Caco-2 (cell line): ENCODE results near the gene PCK1. TPM values are rescaled to one million over a fixed set of nuclear protein-coding genes. Genes with fewer than 3 reads are reported as not detected.

Source experiments
- BruUV-seq: library from RNA; stranded (reverse); fragments of 400-500 nt; replicated peaks from 2 replicates; lab custom pipeline; 2021; lab: Mats Ljungman, UMichigan
- CTCF ChIA-PET: fragments of 300-600 bp; sonication (Branson Sonifier 250); formaldehyde crosslinking; loops from one replicate; lab custom pipeline; 2022; ENCODE audit warnings: antibody characterized with exemption; lab: Charles Lee
- POLR2A ChIA-PET: fragments of 300-600 bp; sonication (Branson Sonifier 250); formaldehyde crosslinking; loops from one replicate; lab custom pipeline; 2022; ENCODE audit warnings: antibody characterized with exemption; lab: Charles Lee
- DNase-seq, 2 experiments: peaks; one replicate each; pipeline versions ENCODE4 v3.0.0 to v3.0.0-alpha.2; 2020 to 2022
- H3K27me3 ChIP-seq: replicated peaks from 2 replicates; pipeline ENCODE4 v1.6.0; 2011; ENCODE audit warnings: low read length; ENCODE audit not compliant: control insufficient read depth, insufficient read depth
- H3K36me3 ChIP-seq: 2 replicates; pipeline ENCODE4 v1.5.1; 2011; ENCODE audit warnings: low read length; ENCODE audit not compliant: control insufficient read depth, insufficient read depth
- H3K4me1 ChIP-seq: fragments of 250-450 bp; sonication (Bioruptor Pico); 2 replicates; pipeline ENCODE4 v1.5.1; 2020; ENCODE audit warnings: mild to moderate bottlenecking
- H3K4me3 ChIP-seq: 2 replicates; pipeline ENCODE4 v1.5.1; 2011; ENCODE audit warnings: low read depth, mild to moderate bottlenecking, control low read depth, low read length
- H3K9me3 ChIP-seq: fragments of 250-450 bp; sonication (Bioruptor Pico); 2 replicates; pipeline ENCODE4 v1.5.1; 2020; ENCODE audit warnings: mild to moderate bottlenecking, moderate library complexity
- H3K27ac Mint-ChIP-seq: one replicate; pipeline ENCODE4 v1.8.0; 2022; ENCODE audit warnings: mixed read lengths; ENCODE audit not compliant: unreplicated experiment
- H3K27me3 Mint-ChIP-seq: one replicate; pipeline ENCODE4 v1.8.0; 2022; ENCODE audit warnings: mixed read lengths; ENCODE audit not compliant: insufficient read depth, unreplicated experiment
- H3K36me3 Mint-ChIP-seq: one replicate; pipeline ENCODE4 v1.8.0; 2022; ENCODE audit warnings: mild to moderate bottlenecking, mixed read lengths; ENCODE audit not compliant: insufficient read depth, unreplicated experiment
- H3K4me1 Mint-ChIP-seq: one replicate; pipeline ENCODE4 v1.8.0; 2022; ENCODE audit warnings: low read depth, mixed read lengths; ENCODE audit not compliant: unreplicated experiment
- H3K4me3 Mint-ChIP-seq: one replicate; pipeline ENCODE4 v1.8.0; 2022; ENCODE audit warnings: mild to moderate bottlenecking, moderate library complexity, mixed read lengths; ENCODE audit not compliant: unreplicated experiment
- H3K9me3 Mint-ChIP-seq: one replicate; pipeline ENCODE4 v1.8.0; 2022; ENCODE audit warnings: mixed read lengths; ENCODE audit not compliant: unreplicated experiment
- CTCF ChIP-seq, 2 experiments: fragments of 200-600 bp in 1 of 2; IDR thresholded peaks; 1 replicate in 1 of 2; 2 replicates in 1 of 2; pipeline versions ENCODE4 v1.5.1 to v1.8.0; 2011 to 2022; ENCODE audit warnings: antibody characterized with exemption in 1 of 2, control low read depth in 1 of 2, inconsistent platforms in 1 of 2, low read depth in 1 of 2, low read length in 1 of 2, mild to moderate bottlenecking in 1 of 2, moderate library complexity in 1 of 2; ENCODE audit not compliant: insufficient read depth in 1 of 2, severe bottlenecking in 1 of 2, unreplicated experiment in 1 of 2
- intact Hi-C: fragments of 100-400 bp; cut with micrococcal nuclease; formaldehyde crosslinking; loops from one replicate; pipeline ENCODE4 v1.10.0; 2022; ENCODE audit not compliant: unreplicated experiment
- total RNA-seq: library from RNA; stranded (reverse); gene quantifications from 2 replicates; pipeline ENCODE4 v1.2.3, GENCODE V29; 2022

The PCK1 gene
- total RNA-seq, 1 experiment from 2014 or later = not detected

- Histone ChIP-seq H3K4me1 (no peaks in the 10 kb centered on the region), H3K27me3 (peaks cover 3% of the 10 kb centered on the region), H3K4me3 (no peak overlapping the region), H3K9me3 (no peaks in the 10 kb centered on the region), H3K36me3 (no peaks in the 10 kb centered on the region)
- Mint-ChIP-seq H3K9me3 (no peaks in the 10 kb centered on the region), H3K4me3 (no peak overlapping the region), H3K36me3 (no peaks in the 10 kb centered on the region), H3K4me1 (no peaks in the 10 kb centered on the region), H3K27ac (no peak overlapping the region), H3K27me3 (peaks cover 12% of the 10 kb centered on the region)
- TF ChIP-seq CTCF (IDR thresholded peaks at IDR 0.05; ENCODE audit: insufficient read depth in 1 of 2, low read depth in 1 of 2, low read length in 1 of 2, severe bottlenecking in 1 of 2, unreplicated experiment in 1 of 2) = no peak
- intact Hi-C loops = no loop called here
- DNase-seq = no peak
- ChIA-PET CTCF (no interaction called here), POLR2A (no interaction called here)
- no TSS peak for BruUV-seq
Observed at GRCh38 chr20:57546956-57547649, 13.8 kb upstream of the PCK1 start.

- Histone ChIP-seq H3K4me3 (no peak overlapping the region), H3K36me3 (no peaks in the 10 kb centered on the region), H3K4me1 (no peaks in the 10 kb centered on the region), H3K9me3 (no peaks in the 10 kb centered on the region), H3K27me3 (peaks cover 3% of the 10 kb centered on the region)
- DNase-seq = no peak
- no peaks in the 10 kb centered on the region for H3K9me3 Mint-ChIP-seq
- no peaks in the 10 kb centered on the region for H3K4me1 Mint-ChIP-seq
- TF ChIP-seq CTCF (IDR thresholded peaks at IDR 0.05; ENCODE audit: insufficient read depth in 1 of 2, low read depth in 1 of 2, low read length in 1 of 2, severe bottlenecking in 1 of 2, unreplicated experiment in 1 of 2) = no peak
- no TSS peak for BruUV-seq
- no peaks in the 10 kb centered on the region for H3K36me3 Mint-ChIP-seq
- H3K27ac Mint-ChIP-seq = no peak overlapping the region
- H3K4me3 Mint-ChIP-seq = no peak overlapping the region
- intact Hi-C loops = no loop called here
- CTCF ChIA-PET = interaction anchor here (1.1 kb wide), 1 partner anchor 21 kb away, joined by 4 read pairs; no protein-coding TSS in a partner anchor
- POLR2A ChIA-PET = no interaction called here
- peaks cover 9% of the 10 kb centered on the region for H3K27me3 Mint-ChIP-seq
Observed at GRCh38 chr20:57548177-57549058, 12.5 kb upstream of the PCK1 start.

- POLR2A ChIA-PET = no interaction called here
- no TSS peak for BruUV-seq
Observed at GRCh38 chr20:57552471-57552870, 8.4 kb upstream of the PCK1 start.

More at GRCh38 chr20:57552471-57552870, 8.4 kb upstream of the PCK1 start:
- Histone ChIP-seq H3K4me3 (no peak overlapping the region), H3K27me3 (peaks cover 3% of the 10 kb centered on the region), H3K4me1 (no peaks in the 10 kb centered on the region), H3K9me3 (no peaks in the 10 kb centered on the region), H3K36me3 (no peaks in the 10 kb centered on the region)
- intact Hi-C loops = no loop called here
- Mint-ChIP-seq H3K27me3 (peaks cover 21% of the 10 kb centered on the region), H3K4me1 (no peaks in the 10 kb centered on the region), H3K36me3 (no peaks in the 10 kb centered on the region), H3K4me3 (no peak overlapping the region), H3K27ac (no peak overlapping the region), H3K9me3 (no peaks in the 10 kb centered on the region)
- DNase-seq = no peak
- no peak for TF ChIP-seq CTCF (IDR thresholded peaks at IDR 0.05; ENCODE audit: insufficient read depth in 1 of 2, low read depth in 1 of 2, low read length in 1 of 2, severe bottlenecking in 1 of 2, unreplicated experiment in 1 of 2)
- CTCF ChIA-PET = no interaction called here
